HEK293T (cell line): ENCODE results near the gene ING1.
"Not testable (repeated sequence)": the region's sequence is repeated elsewhere in the genome, so short reads cannot be mapped to it uniquely, and the experiment has no call there.

Experiments used
- CTCF ChIA-PET: fragments of 350-600 bp; formaldehyde crosslinking; extraction: SDS; loops from one replicate; lab custom pipeline; 2021; ENCODE audit warnings: antibody characterized with exemption, inconsistent platforms; lab: Yijun Ruan, JAX
- POLR2A ChIA-PET: fragments of 350-600 bp; formaldehyde crosslinking; extraction: SDS; loops from one replicate; lab custom pipeline; 2020; ENCODE audit warnings: antibody characterized with exemption, inconsistent platforms; lab: Yijun Ruan, JAX
- DNase-seq: peaks from one replicate; pipeline ENCODE4 v3.0.0; 2012; ENCODE audit warnings: mixed read lengths; ENCODE audit errors: extremely low spot score
- ARNT ChIP-seq: fragments of 450-650 bp; IDR thresholded peaks from 2 replicates; pipeline ENCODE4 v1.6.1; 2017; ENCODE audit warnings: mild to moderate bottlenecking
- BHLHE40 ChIP-seq: fragments of 450-650 bp; IDR thresholded peaks from 2 replicates; pipeline ENCODE4 v1.6.1; 2016; ENCODE audit warnings: mild to moderate bottlenecking, moderate library complexity, borderline replicate concordance
- CTBP1 ChIP-seq: fragments of 450-650 bp; IDR thresholded peaks from 2 replicates; pipeline ENCODE4 v1.6.1; 2016; ENCODE audit warnings: borderline replicate concordance
- ELF4 ChIP-seq: fragments of 450-650 bp; IDR thresholded peaks from 2 replicates; pipeline ENCODE4 v1.6.1; 2017; ENCODE audit warnings: antibody characterized with exemption
- FOXA1 ChIP-seq: fragments of 450-650 bp; IDR thresholded peaks from 2 replicates; pipeline ENCODE4 v1.6.1; 2016; ENCODE audit warnings: mild to moderate bottlenecking
- FOXK2 ChIP-seq: fragments of 450-650 bp; IDR thresholded peaks from 2 replicates; pipeline ENCODE4 v1.6.1; 2016; ENCODE audit warnings: mild to moderate bottlenecking
- FOXM1 ChIP-seq: fragments of 450-650 bp; IDR thresholded peaks from 2 replicates; pipeline ENCODE4 v1.6.1; 2017; ENCODE audit warnings: mild to moderate bottlenecking, borderline replicate concordance
- HDGF ChIP-seq: fragments of 450-650 bp; IDR thresholded peaks from 2 replicates; pipeline ENCODE4 v1.6.1; 2017; ENCODE audit warnings: antibody characterized with exemption, borderline replicate concordance
- L3MBTL2 ChIP-seq: fragments of 450-650 bp; conservative IDR thresholded peaks from 2 replicates; pipeline ENCODE4 v1.6.1; 2016; ENCODE audit warnings: mild to moderate bottlenecking
- LEF1 ChIP-seq: fragments of 450-650 bp; IDR thresholded peaks from 2 replicates; pipeline ENCODE4 v1.6.1; 2017; ENCODE audit warnings: mild to moderate bottlenecking, borderline replicate concordance
- PKNOX1 ChIP-seq: fragments of 450-650 bp; IDR thresholded peaks from 2 replicates; pipeline ENCODE4 v1.6.1; 2016
- SP1 ChIP-seq: fragments of 450-650 bp; IDR thresholded peaks from 2 replicates; pipeline ENCODE4 v1.6.1; 2017
- TARDBP ChIP-seq: fragments of 450-650 bp; IDR thresholded peaks from 2 replicates; pipeline ENCODE4 v1.6.1; 2016
- ZNF384 ChIP-seq: fragments of 450-650 bp; IDR thresholded peaks from 2 replicates; pipeline ENCODE4 v1.6.1; 2016

Gene ING1

GRCh38 chr13:110714797-110715394 lies 1.4 kb downstream of the ING1 start:
- ChIA-PET POLR2A (interaction anchor here (0.6 to 1.2 kb wide), 30 partner anchors 9 to 1912 kb away, joined by 3 to 9 read pairs (median 4); partner anchors contain the start of genes ANKRD10, CARS2 and NAXD), CTCF (interaction anchor here (0.6 kb wide), 1 partner anchor 13 kb away, joined by 3 read pairs; no protein-coding TSS in a partner anchor)
- DNase-seq, result no peak
- TF ChIP-seq LEF1, result no peak
- TF ChIP-seq ARNT, result no peak
- peak; percentile 88 for TF ChIP-seq ELF4
- no peak for TF ChIP-seq HDGF
- TF ChIP-seq TARDBP, result no peak
- TF ChIP-seq ZNF384, result peak; percentile 75
- no peak for TF ChIP-seq SP1

GRCh38 chr13:110715395-110716246 lies 2.1 kb downstream of the ING1 start:
- DNase-seq, result peak; percentile 63
- ChIA-PET CTCF (interaction anchor here (0.6 to 0.8 kb wide), 2 partner anchors 14 to 104 kb away, joined by 3 to 6 read pairs; no protein-coding TSS in a partner anchor), POLR2A (interaction anchor here (0.6 to 1.2 kb wide), 30 partner anchors 8 to 1912 kb away, joined by 3 to 9 read pairs (median 4); partner anchors contain the start of genes ANKRD10, CARS2 and NAXD)
- peak; percentile 95 for TF ChIP-seq PKNOX1
- TF ChIP-seq LEF1, result no peak

GRCh38 chr13:110716247-110716515 lies 2.7 kb downstream of the ING1 start:
- no peak for DNase-seq
- TF ChIP-seq ELF4, result no peak
- TF ChIP-seq ZNF384, result no peak
- no peak for TF ChIP-seq FOXM1
- no peak for TF ChIP-seq BHLHE40
- no peak for TF ChIP-seq HDGF
- TF ChIP-seq FOXA1, result no peak
- no peak for TF ChIP-seq PKNOX1
- no peak for TF ChIP-seq TARDBP
- CTCF ChIA-PET, result interaction anchor here (0.8 kb wide), 1 partner anchor 104 kb away, joined by 6 read pairs; no protein-coding TSS in a partner anchor
- POLR2A ChIA-PET, result interaction anchor here (1.1 kb wide), 1 partner anchor 10 kb away, joined by 3 read pairs; the partner anchor contains the start of gene CARS2

GRCh38 chr13:110719036-110719710 lies 5.7 kb downstream of the ING1 start:
- ChIA-PET CTCF (interaction anchor here (0.6 kb wide), 1 partner anchor 46 kb away, joined by 4 read pairs; no protein-coding TSS in a partner anchor), POLR2A (no interaction called here)

GRCh38 chr13:110722971-110723370 lies 9.5 kb downstream of the ING1 start:
- no peak for TF ChIP-seq SP1
- no peak for TF ChIP-seq FOXK2
- no peak for TF ChIP-seq L3MBTL2
- no peak for TF ChIP-seq PKNOX1
- ChIA-PET POLR2A (interaction anchor here (1.9 kb wide), 1 partner anchor 8 kb away, joined by 9 read pairs; no protein-coding TSS in a partner anchor), CTCF (interaction anchor here (0.6 kb wide), 1 partner anchor 159 kb away, joined by 3 read pairs; no protein-coding TSS in a partner anchor)
- DNase-seq, result no peak

More at GRCh38 chr13:110719036-110719710, 5.7 kb downstream of the ING1 start:
- no peak for DNase-seq
- TF ChIP-seq TARDBP (no peak), ELF4 (no peak), FOXK2 (no peak), SP1 (no peak)

- ChIA-PET POLR2A (interaction anchor here (1.9 kb wide), 1 partner anchor 8 kb away, joined by 9 read pairs; no protein-coding TSS in a partner anchor), CTCF (no interaction called here)
- TF ChIP-seq ELF4, result no peak
- TF ChIP-seq CTBP1, result no peak
- no peak for TF ChIP-seq TARDBP
- TF ChIP-seq ARNT, result no peak
- no peak for TF ChIP-seq FOXA1
- TF ChIP-seq FOXM1, result no peak
- no peak for TF ChIP-seq BHLHE40
- no peak for TF ChIP-seq FOXK2
- TF ChIP-seq SP1, result no peak
- no peak for DNase-seq
Observed at GRCh38 chr13:110723598-110723997, 10.1 kb downstream of the ING1 start.

GRCh38 chr13:110726153-110726552 lies 12.7 kb downstream of the ING1 start:
- DNase-seq, POLR2A ChIA-PET, CTCF ChIA-PET: not testable (repeated sequence)
